K562 (cell line): Measurements from ENCODE around the gene CLASP2. TPM values are rescaled to one million over a fixed set of nuclear protein-coding genes. Genes with fewer than 3 reads are reported as not detected.
A peak's percentile ranks its signal among the peaks of the same experiment; 100 is the strongest.
"Not testable (repeated sequence)": the region's sequence is repeated elsewhere in the genome, so short reads cannot be mapped to it uniquely, and the experiment has no call there.

Experiments
- ATAC-seq: fragments of 200-7000 bp; cut with Tn5 transposase; 3 replicates; pipeline ENCODE4 v1.9.1; 2020; ENCODE audit warnings: moderate library complexity
- BruUV-seq: library from RNA; stranded (reverse); fragments of 400-500 nt; replicated peaks from 2 replicates; lab custom pipeline; 2021; lab: Mats Ljungman, UMichigan
- CTCF ChIA-PET: fragments of 300-600 bp; formaldehyde crosslinking; extraction: SDS; loops from one replicate; lab custom pipeline; 2021; ENCODE audit warnings: low intra/inter-chr PET ratio; lab: Yijun Ruan, JAX
- POLR2A ChIA-PET: fragments of 300-600, 350-650 bp; sonication (Branson Sonifier 250); formaldehyde crosslinking; extraction: SDS; loops from one replicate; lab custom pipeline; 2021; ENCODE audit warnings: antibody characterized with exemption, inconsistent platforms; lab: Yijun Ruan, JAX
- DNase-seq, 4 experiments: peaks; one replicate each; pipeline versions ENCODE4 v3.0.0 to v3.0.0-alpha.2; 2011 to 2018; ENCODE audit warnings: low spot score in 3 of 4, mixed read lengths in 3 of 4; ENCODE audit errors: extremely low read depth in 1 of 4
- FAIRE-seq: peaks from 2 replicates; lab custom pipeline; 2011; peaks lifted over from hg19 to GRCh38; lab: Jason Lieb, UNC
- H2AFZ ChIP-seq: 2 replicates; pipeline ENCODE4 v1.6.0; 2011; ENCODE audit warnings: low read depth, low read length, control low read depth, inconsistent platforms
- H3K27ac ChIP-seq: fragments of 200-600 bp; 3 replicates; pipeline ENCODE4 v1.8.0; 2011; ENCODE audit warnings: low read depth, mild to moderate bottlenecking, control low read depth, inconsistent platforms, low read length, moderate library complexity, mixed read lengths; ENCODE audit errors: extremely low read depth
- H3K27me3 ChIP-seq, 2 experiments: fragments of 300-600 bp in 1 of 2; 2 replicates in 1 of 2; 3 replicates in 1 of 2; pipeline versions ENCODE4 v1.6.0 to v1.8.0; 2011; ENCODE audit warnings: inconsistent platforms in 2 of 2, low read length in 2 of 2, mild to moderate bottlenecking in 1 of 2, mixed read lengths in 1 of 2, moderate library complexity in 1 of 2; ENCODE audit not compliant: control insufficient read depth in 2 of 2, insufficient read depth in 2 of 2
- H3K36me3 ChIP-seq: fragments of 300-600 bp; 3 replicates; pipeline ENCODE4 v1.8.0; 2011; ENCODE audit warnings: mild to moderate bottlenecking, low read length, inconsistent platforms; ENCODE audit not compliant: control insufficient read depth, insufficient read depth
- H3K4me1 ChIP-seq, 2 experiments: fragments of 200-600 bp in 1 of 2; replicated peaks in 1 of 2; 2 replicates in 1 of 2; 3 replicates in 1 of 2; pipeline versions ENCODE4 v1.5.1 to v1.8.0; 2011; ENCODE audit warnings: inconsistent platforms in 2 of 2, low read length in 2 of 2, mild to moderate bottlenecking in 1 of 2, mixed read lengths in 1 of 2, moderate library complexity in 1 of 2; ENCODE audit not compliant: control insufficient read depth in 2 of 2, insufficient read depth in 2 of 2
- H3K4me2 ChIP-seq: 2 replicates; pipeline ENCODE4 v1.6.1; 2011; ENCODE audit warnings: low read length, control low read depth, inconsistent platforms, mixed read lengths; ENCODE audit not compliant: insufficient read depth
- H3K4me3 ChIP-seq: fragments of 200-600 bp; sonication (generic), shearing (Covaris generic); 2 replicates; pipeline ENCODE4 v1.5.1; 2016; ENCODE audit warnings: control low read depth, inconsistent platforms
- H3K79me2 ChIP-seq: fragments of 200-600 bp; 3 replicates; pipeline ENCODE4 v1.8.0; 2011; ENCODE audit warnings: low read length, inconsistent platforms; ENCODE audit not compliant: control insufficient read depth, insufficient read depth
- H3K9ac ChIP-seq, 2 experiments: 2 replicates each; pipeline versions ENCODE4 v1.6.0 to v1.6.1; 2011; ENCODE audit warnings: low read depth in 2 of 2, low read length in 2 of 2, control low read depth in 1 of 2, inconsistent platforms in 1 of 2, mild to moderate bottlenecking in 1 of 2, mixed read lengths in 1 of 2; ENCODE audit not compliant: insufficient read depth in 1 of 2
- H3K9me1 ChIP-seq: one replicate; pipeline ENCODE4 v1.6.0; 2011; ENCODE audit warnings: inconsistent platforms, mild to moderate bottlenecking, low read length, moderate library complexity; ENCODE audit not compliant: control insufficient read depth, insufficient read depth
- H3K9me3 ChIP-seq: replicated peaks from 2 replicates; pipeline ENCODE4 v1.5.1; 2011; ENCODE audit warnings: low read depth, low read length, inconsistent platforms; ENCODE audit not compliant: control insufficient read depth, insufficient read depth
- H4K20me1 ChIP-seq: replicated peaks from 2 replicates; pipeline ENCODE4 v1.6.1; 2011; ENCODE audit warnings: low read length, inconsistent platforms, mixed read lengths; ENCODE audit not compliant: control insufficient read depth, insufficient read depth
- WGBS: fragments of 100-300 bp; shearing (Covaris generic); methylation state at CpG from one replicate; pipeline ENCODE4 v1.1.6; 2016; ENCODE audit warnings: low coverage, mixed read lengths; ENCODE audit not compliant: insufficient coverage; ENCODE audit errors: missing lambda C conversion rate; 5-methylcytosine and 5-hydroxymethylcytosine counted together
- in situ Hi-C: fragments of 300-500 bp; cut with MboI; formaldehyde crosslinking; loops from 4 replicates; pipeline ENCODE4 v1.15.0; 2018; ENCODE audit warnings: inconsistent platforms, mixed read lengths
- intact Hi-C: fragments of 100-400 bp; cut with micrococcal nuclease; formaldehyde crosslinking; loops from 2 replicates; pipeline ENCODE4 v1.14.2; 2022
- polyA plus RNA-seq, 8 experiments: library from polyadenylated mRNA; depleted of rRNA in 4 of 8; stranded (reverse) in 5 of 8; unstranded in 3 of 8; fragments of >200 nt; fragmentation: Nextera tagmentation in 2 of 8; fragmentation: Illumina TruSeq in 1 of 8; extraction: Ambion mirVana in 2 of 8; extraction: Trizol in 1 of 8; gene quantifications; 2 replicates each; pipeline versions ENCODE4 v1.2.1 to v1.2.3, GENCODE V29; 2011 to 2014; ENCODE audit warnings: inconsistent platforms in 1 of 8, missing spikeins in 1 of 8
- small RNA-seq: library from RNA; depleted of rRNA; stranded (forward); fragments of <200 nt; gene quantifications from one replicate; pipeline ENCODE3, GENCODE V24; 2014
- total RNA-seq, 7 experiments: library from RNA; depleted of rRNA in 6 of 7; stranded (reverse); fragments of >200 nt in 6 of 7; fragmentation: Illumina TruSeq in 2 of 7; extraction: Trizol in 2 of 7; gene quantifications; 2 replicates each; pipeline versions ENCODE4 v1.2.1 to v1.2.3, GENCODE V29; 2011 to 2021; ENCODE audit warnings: low replicate concordance in 1 of 7

Gene CLASP2
- total and polyA plus RNA-seq, 9 of the 15 experiments (the other 6 are each of a cell fraction or from before 2014, with no cell fraction given) = 13.5 to 107 (median 71.8) TPM

- H3K4me3 ChIP-seq, in situ Hi-C loops, H3K79me2 ChIP-seq, H3K4me2 ChIP-seq, H3K36me3 ChIP-seq, ATAC-seq, H3K9me1 ChIP-seq, H4K20me1 ChIP-seq, DNase-seq, FAIRE-seq, H3K9ac ChIP-seq, H3K27ac ChIP-seq, H3K27me3 ChIP-seq, BruUV-seq, CTCF ChIA-PET, H3K9me3 ChIP-seq, H3K4me1 ChIP-seq, intact Hi-C loops: not testable (repeated sequence)
- 39% methylated on average over 7 of the region's 7 CpGs for WGBS
- H2AFZ ChIP-seq = 0 out of 2 replicates have a peak overlapping the region, but pooled peaks have one; percentile 44
- POLR2A ChIA-PET = interaction anchor here (0.6 kb wide), 1 partner anchor 13 kb away, joined by 3 read pairs; no protein-coding TSS in a partner anchor
These were observed 270.8 kb downstream of the CLASP2 start for GRCh38 chr3:33447256-33447625.

Small RNAs within 50 kb of the gene (small RNA-seq; reads per million reads assigned to genes)
- gene COX6CP10 (not detected), gene RNA5SP128 (not detected)

Other genes with a start within 250 kb of the CLASP2 start
- gene PDCD6IP, start 80.4 kb upstream of the CLASP2 start, total RNA-seq (2014; rRNA removed) = 118 and 141 TPM in 2 replicates
- gene PDCD6IP, start 80.4 kb upstream of the CLASP2 start, total RNA-seq (2014; rRNA removed; fragmentation: Illumina TruSeq; extraction: Trizol) = 163 and 187 TPM in 2 replicates
- gene PDCD6IP, start 80.4 kb upstream of the CLASP2 start, total RNA-seq (2015; rRNA removed; fragmentation: Illumina TruSeq; extraction: Trizol) = 158 and 168 TPM in 2 replicates
- 265 and 302 TPM in 2 replicates for gene PDCD6IP, start 80.4 kb upstream of the CLASP2 start, total RNA-seq (2021)
- gene PDCD6IP, start 80.4 kb upstream of the CLASP2 start, polyA plus RNA-seq (2011; rRNA removed) = 275 and 299 TPM in 2 replicates
- gene PDCD6IP, start 80.4 kb upstream of the CLASP2 start, polyA plus RNA-seq (2014; fragmentation: Illumina TruSeq; extraction: Trizol) = 90.9 and 107 TPM in 2 replicates
- gene PDCD6IP, start 80.4 kb upstream of the CLASP2 start, polyA plus RNA-seq (2014; fragmentation: Nextera tagmentation; extraction: Ambion mirVana) = 10 to 100 TPM; 40.2 to 57.6 TPM
- gene PDCD6IP, start 80.4 kb upstream of the CLASP2 start, polyA plus RNA-seq (2014; rRNA removed) = 90.5 and 122 TPM in 2 replicates